ENCODE data around the gene SF3A1. TPM values are rescaled to one million over a fixed set of nuclear protein-coding genes. Genes with fewer than 3 reads are reported as not detected.

SF3A1 gene
- total and polyA plus RNA-seq, 3 donors from 2014 or later, result 159 to 272 (median 174) TPM

DNA sequence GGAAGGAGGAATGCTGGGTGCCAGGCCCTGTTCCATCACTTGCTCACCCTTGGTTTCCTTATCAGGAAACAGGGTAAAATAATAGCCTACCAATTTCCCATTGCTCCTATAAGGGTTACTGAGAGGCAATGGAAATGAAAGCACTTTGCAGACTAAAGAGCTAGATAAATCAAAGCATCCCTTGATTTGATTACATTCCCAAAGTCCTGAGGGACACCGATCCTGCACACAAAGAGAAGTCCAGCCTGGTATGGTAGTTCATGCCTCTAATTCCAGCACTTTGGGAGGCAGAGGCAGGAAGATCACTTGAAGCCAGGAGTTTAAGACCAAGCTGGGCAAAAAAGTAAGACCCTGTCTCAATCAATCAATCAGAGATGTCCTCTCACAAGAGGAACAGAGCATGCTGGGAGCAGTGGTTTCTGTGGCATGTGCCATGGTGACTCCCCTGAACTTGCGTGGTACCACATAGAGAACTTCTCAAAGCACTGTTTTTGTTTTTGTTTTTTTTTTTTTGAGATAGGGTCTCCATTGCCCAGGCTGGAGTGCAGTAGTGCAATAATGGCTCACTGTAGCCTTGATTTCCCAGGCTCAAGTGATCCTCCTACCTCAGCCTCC, 40.6 kb downstream of the SF3A1 start:
- DNase-seq, result no peak
- no peaks in the 10 kb centered on the region for H3K9me3 ChIP-seq
- no peaks in the 10 kb centered on the region for H3K27me3 ChIP-seq
- H3K4me1 ChIP-seq, result peaks cover 62% of the 10 kb centered on the region
- no peak overlapping the region for H3K4me3 ChIP-seq
- H3K27ac ChIP-seq, result no peak overlapping the region
- TF ChIP-seq, protein P1, sequence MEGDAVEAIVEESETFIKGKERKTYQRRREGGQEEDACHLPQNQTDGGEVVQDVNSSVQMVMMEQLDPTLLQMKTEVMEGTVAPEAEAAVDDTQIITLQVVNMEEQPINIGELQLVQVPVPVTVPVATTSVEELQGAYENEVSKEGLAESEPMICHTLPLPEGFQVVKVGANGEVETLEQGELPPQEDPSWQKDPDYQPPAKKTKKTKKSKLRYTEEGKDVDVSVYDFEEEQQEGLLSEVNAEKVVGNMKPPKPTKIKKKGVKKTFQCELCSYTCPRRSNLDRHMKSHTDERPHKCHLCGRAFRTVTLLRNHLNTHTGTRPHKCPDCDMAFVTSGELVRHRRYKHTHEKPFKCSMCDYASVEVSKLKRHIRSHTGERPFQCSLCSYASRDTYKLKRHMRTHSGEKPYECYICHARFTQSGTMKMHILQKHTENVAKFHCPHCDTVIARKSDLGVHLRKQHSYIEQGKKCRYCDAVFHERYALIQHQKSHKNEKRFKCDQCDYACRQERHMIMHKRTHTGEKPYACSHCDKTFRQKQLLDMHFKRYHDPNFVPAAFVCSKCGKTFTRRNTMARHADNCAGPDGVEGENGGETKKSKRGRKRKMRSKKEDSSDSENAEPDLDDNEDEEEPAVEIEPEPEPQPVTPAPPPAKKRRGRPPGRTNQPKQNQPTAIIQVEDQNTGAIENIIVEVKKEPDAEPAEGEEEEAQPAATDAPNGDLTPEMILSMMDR (IDR thresholded peaks at IDR 0.05), result no peak
- no peak for TF ChIP-seq POLR2A (IDR thresholded peaks at IDR 0.05)
- no peaks in the 10 kb centered on the region for H3K36me3 ChIP-seq (ENCODE audit: low read depth, missing control alignments)
- 89 to 94% methylated on average over 2 of the region's 2 CpGs for WGBS, 2 donors
- intact Hi-C loops (cut with DNase I; ENCODE audit: low total_unique reads), result no loop called here

DNA sequence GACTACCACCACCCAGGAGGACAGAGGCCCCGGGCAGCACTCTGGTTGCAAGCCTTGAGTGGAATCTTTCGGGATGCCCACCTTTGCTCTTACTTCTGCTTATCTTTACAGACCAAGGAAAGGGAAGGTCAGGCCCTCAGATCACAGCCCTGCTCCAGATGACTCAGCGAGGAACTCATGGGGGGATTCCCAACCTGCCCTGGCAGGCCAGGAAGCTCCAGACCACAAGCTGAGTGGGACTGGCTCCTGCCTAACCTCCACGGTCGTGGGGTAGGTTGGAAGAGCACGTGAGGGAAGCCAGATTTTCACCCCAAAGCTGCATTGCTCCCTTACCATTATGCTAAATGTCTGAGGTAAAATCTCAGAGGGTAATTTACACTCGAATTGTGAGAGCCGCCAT, 41.8 kb downstream of the SF3A1 start:
- no peaks in the 10 kb centered on the region for H3K9me3 ChIP-seq

DNA sequence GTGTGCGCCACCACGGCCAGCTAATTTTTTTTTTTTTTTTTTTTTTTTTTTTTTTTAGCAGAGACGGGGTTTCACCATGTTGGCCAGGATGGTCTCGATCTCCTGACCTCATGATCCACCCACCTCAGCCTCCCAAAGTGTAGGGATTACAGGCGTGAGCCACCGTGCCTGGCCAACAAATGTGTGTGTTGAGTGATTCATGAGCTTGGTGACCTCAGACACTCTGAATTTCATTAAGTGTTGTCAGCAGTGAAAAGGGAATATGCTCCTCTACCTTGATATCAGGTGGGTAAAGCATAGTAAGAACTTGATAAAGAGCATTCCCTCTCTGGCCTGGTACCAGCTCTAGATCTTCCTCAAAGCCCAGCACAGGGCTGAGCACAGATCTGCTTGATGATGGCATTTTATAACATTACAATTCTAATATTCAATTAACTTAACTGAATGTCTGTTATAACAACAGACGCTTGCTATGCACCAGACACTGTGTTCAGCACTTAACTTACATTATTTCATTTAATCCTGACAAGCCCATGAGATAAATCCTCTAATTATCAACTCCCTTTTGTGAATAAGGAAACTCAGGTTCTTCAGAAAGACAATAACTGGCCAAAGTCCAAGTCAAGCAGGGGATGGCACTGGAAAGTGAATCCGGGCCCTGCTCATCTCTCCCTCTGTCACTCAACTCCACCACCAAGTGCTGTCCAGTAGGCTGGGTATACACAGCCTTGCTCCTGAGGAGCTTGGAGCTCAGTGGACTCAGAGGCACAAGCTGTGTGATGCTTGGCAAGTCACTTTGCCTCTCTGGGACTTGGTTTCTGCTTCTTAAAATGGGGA, 42.9 kb downstream of the SF3A1 start:
- Histone ChIP-seq H3K4me1 (peaks cover 70% of the 10 kb centered on the region), H3K36me3 (ENCODE audit: low read depth, missing control alignments) (no peaks in the 10 kb centered on the region), H3K27ac (no peak overlapping the region), H3K4me3 (no peak overlapping the region), H3K9me3 (no peaks in the 10 kb centered on the region), H3K27me3 (no peaks in the 10 kb centered on the region)
- TF ChIP-seq POLR2A (IDR thresholded peaks at IDR 0.05), result no peak
- TF ChIP-seq, protein P1 (IDR thresholded peaks at IDR 0.05), result no peak
- DNase-seq, result no peak
- 85 to 86% methylated on average over 8 of the region's 8 CpGs for WGBS, 2 donors
- intact Hi-C loops (cut with DNase I; ENCODE audit: low total_unique reads), result no loop called here

More for the DNA sequence above, 41.8 kb downstream of the SF3A1 start:
- H3K4me1 ChIP-seq, result peaks cover 67% of the 10 kb centered on the region
- no peak for DNase-seq
- H3K27ac ChIP-seq, result no peak overlapping the region
- no peaks in the 10 kb centered on the region for H3K36me3 ChIP-seq (ENCODE audit: low read depth, missing control alignments)
- no peaks in the 10 kb centered on the region for H3K27me3 ChIP-seq
- no peak overlapping the region for H3K4me3 ChIP-seq
- intact Hi-C loops (cut with DNase I; ENCODE audit: low total_unique reads), result no loop called here
- TF ChIP-seq, protein P1 (IDR thresholded peaks at IDR 0.05), result no peak
- no peak for TF ChIP-seq POLR2A (IDR thresholded peaks at IDR 0.05)
- 84 to 92% methylated on average over 8 of the region's 8 CpGs for WGBS, 2 donors

DNA sequence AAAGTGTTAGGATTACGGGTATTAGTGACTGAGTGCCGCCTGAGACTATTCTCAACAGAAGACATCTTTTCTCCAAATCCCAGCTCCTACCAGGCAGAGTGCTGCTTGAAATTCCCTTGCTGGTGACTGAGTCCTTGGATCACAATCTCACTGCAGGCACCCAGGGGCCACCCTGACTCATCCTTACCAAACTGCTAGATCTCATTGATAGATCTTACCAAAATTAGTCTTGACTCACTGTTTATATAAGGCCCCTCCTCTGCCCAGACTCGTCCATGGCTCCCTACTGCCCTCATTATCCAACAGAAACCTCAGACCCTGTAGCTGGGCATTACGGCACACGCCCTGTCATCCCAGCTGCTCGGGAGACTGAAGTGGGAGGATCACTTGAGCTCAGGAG, 44.6 kb downstream of the SF3A1 start:
- no peak for TF ChIP-seq POLR2A (IDR thresholded peaks at IDR 0.05)
- TF ChIP-seq, protein P1 (IDR thresholded peaks at IDR 0.05), result no peak
- intact Hi-C loops (cut with DNase I; ENCODE audit: low total_unique reads), result no loop called here
- DNase-seq, result no peak
- H3K4me1 ChIP-seq, result peaks cover 59% of the 10 kb centered on the region
- WGBS, 2 donors, result 79 to 82% methylated on average over 6 of the region's 6 CpGs
- H3K36me3 ChIP-seq (ENCODE audit: low read depth, missing control alignments), result no peaks in the 10 kb centered on the region
- H3K4me3 ChIP-seq, result no peak overlapping the region
- H3K27ac ChIP-seq, result peak overlapping the region in 1 of 2 donors; percentile 75
- H3K27me3 ChIP-seq, result no peaks in the 10 kb centered on the region
- no peaks in the 10 kb centered on the region for H3K9me3 ChIP-seq

Measured in testis (tissue), 3 donors.